ENCODE measurements around the gene DNAAF3.

DNAAF3 gene

DNA sequence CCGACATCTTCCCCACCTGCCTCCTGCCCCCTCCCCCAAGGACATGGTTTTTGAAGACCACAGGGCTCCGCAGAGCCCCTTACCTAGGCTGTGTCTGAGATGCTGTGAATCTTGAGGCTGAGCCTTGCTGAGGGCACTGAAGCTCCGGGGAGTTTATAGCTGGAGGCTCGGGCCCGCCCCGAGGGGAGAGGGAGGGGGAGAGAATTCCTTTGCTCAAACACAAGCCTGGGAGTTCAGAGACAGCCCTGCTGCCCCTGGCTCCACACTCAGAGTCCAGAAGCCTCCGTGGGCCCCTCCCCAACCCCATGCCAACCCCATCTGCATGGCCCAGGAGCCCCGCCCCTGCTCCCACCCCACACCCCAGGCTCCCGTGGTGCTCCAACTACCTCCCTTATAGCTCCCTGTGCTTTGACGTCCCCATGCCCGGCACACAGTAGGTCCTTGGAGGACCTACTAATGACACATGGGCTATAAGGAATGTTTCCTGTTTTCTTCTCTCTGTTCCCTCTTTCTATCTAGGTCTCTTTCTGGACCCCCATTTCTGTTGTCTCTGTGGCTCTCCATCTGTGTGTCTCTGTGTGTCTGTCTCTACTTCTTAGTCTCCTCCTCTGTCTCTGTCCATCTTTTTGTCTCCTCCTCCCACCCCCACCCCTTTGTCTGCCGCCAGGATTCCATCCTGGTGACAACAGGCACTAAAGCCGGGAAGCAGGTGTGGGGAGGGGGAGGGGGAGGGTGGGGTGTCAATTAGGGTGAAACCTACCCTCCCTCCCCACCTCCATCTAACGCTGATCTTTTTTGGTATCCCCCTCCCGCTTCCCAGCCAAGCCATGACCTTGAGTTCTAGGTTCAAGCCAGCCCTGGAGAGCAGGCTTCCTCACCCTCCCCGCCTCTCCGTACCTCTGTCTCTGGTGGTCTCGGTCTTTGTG is 17.1 kb downstream of the DNAAF3 start, which contains the start of gene TNNT1:
Gene TNNT1 (minus strand): TSS at position 129 of the 926 bp plus-strand sequence. CDS start 2,049 bp downstream, outside the sequence.
- Histone ChIP-seq H3K36me3 (ENCODE audit: insufficient read depth, low read length) (peaks cover 11% of the 10 kb centered on the region), H3K9me3 (ENCODE audit: low read depth, low read length) (no peaks in the 10 kb centered on the region; the same call in 1 of the 2 replicates), H3K9ac (ENCODE audit: insufficient read length) (no peak within 1 kb of the TSS), H3K27ac (0 out of 2 replicates have a peak within 1 kb of the TSS, but pooled peaks have one; percentile 5), H3K4me3 (peak within 1 kb of the TSS; percentile 5; the same call in 1 of the 2 replicates)
- TF ChIP-seq EZH2 (IDR thresholded peaks at IDR 0.05) (no peak), FOXP2 (optimal IDR thresholded peaks at IDR 0.05; ENCODE audit: control extremely low read depth, extremely low read length, insufficient read depth) (no peak)
- no peak for DNase-seq (ENCODE audit: low read depth, low spot score)

DNA sequence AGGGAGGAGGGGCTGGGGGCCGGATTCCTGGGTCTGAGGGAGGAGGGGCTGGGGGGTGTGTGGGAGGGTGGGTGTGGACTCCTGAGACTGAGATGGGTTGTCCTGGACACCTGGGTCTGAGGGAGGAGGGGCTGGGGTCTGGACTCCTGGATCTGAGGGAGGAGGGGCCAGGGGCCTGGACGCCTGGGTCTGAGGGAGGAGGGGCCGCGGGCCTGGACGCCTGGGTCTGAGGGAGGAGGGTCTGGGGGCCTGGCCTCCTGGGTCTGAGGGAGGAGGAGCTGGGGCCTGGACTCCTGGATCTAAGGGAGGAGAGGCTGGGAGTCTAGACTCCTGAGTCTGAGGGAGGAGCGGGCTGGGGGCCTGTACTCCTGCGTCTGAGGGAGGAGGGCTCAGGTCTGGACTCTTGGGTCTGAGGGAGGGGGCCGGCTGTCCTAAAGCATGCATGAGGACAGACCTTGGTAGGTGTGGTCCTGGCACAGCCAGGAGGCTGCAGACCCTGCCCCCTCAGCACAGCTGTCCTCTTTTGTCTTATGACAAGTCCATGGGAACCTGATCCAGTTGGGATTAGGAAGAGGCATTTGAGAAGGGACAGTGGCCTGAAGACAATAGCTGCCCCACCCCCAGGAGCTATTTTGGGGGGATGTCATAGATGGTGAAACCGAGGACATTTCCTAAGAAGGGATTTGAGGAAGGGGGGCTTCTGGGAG is 18.7 kb downstream of the DNAAF3 start:
- Histone ChIP-seq H3K9ac (ENCODE audit: insufficient read length) (no peak overlapping the region), H3K4me3 (no peak overlapping the region), H3K9me3 (ENCODE audit: low read depth, low read length) (no peaks in the 10 kb centered on the region; the same call in 1 of the 2 replicates), H3K36me3 (ENCODE audit: insufficient read depth, low read length) (peaks cover 6% of the 10 kb centered on the region), H3K27ac (no peak overlapping the region)
- no peak for DNase-seq (ENCODE audit: low read depth, low spot score)
- TF ChIP-seq FOXP2 (optimal IDR thresholded peaks at IDR 0.05; ENCODE audit: control extremely low read depth, extremely low read length, insufficient read depth) (no peak), EZH2 (IDR thresholded peaks at IDR 0.05) (no peak), POLR2AphosphoS5 (IDR thresholded peaks at IDR 0.05; ENCODE audit: borderline replicate concordance, low read depth, low read length) (no peak)

DNA sequence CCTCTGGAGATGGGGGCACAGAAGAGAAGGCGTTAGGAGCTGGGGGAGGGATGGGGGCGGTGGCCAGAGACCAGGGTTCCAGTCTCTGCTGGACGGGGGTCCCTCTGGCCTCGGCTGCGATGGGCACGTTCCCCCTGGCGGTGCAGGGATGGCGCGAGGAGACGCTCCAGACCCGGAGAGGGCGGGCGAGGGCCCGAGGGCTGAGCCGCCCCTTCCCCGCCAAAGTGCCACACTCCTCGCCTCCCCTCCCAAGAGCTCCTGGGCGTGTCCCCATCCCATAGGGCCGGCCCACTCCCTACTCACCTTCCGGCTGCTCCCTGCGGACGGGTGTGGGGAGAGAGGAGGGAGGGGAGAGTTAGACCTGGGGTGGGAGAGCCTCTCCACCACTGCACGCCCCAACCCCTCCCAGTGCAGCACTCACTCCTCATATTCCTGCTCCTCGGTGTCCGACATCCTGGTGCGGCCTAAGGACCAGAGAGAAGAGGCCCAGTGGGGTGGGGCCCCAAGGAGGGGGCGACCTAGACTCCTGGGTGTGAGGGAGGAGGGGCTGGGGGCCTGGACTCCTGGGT is 19.6 kb downstream of the DNAAF3 start:
- H3K9ac ChIP-seq (ENCODE audit: insufficient read length): peak overlapping the region; percentile 51
- peak overlapping the region; percentile 84 for H3K4me3 ChIP-seq
- no peak overlapping the region for H3K27ac ChIP-seq
- peaks cover 6% of the 10 kb centered on the region for H3K36me3 ChIP-seq (ENCODE audit: insufficient read depth, low read length)
- no peaks in the 10 kb centered on the region for H3K9me3 ChIP-seq (ENCODE audit: low read depth, low read length)
- no peak for DNase-seq (ENCODE audit: low read depth, low spot score)
- TF ChIP-seq POLR2AphosphoS5 (IDR thresholded peaks at IDR 0.05; ENCODE audit: borderline replicate concordance, low read depth, low read length): peak; percentile 57
- TF ChIP-seq EZH2 (IDR thresholded peaks at IDR 0.05): no peak
- no peak for TF ChIP-seq FOXP2 (optimal IDR thresholded peaks at IDR 0.05; ENCODE audit: control extremely low read depth, extremely low read length, insufficient read depth)

DNA sequence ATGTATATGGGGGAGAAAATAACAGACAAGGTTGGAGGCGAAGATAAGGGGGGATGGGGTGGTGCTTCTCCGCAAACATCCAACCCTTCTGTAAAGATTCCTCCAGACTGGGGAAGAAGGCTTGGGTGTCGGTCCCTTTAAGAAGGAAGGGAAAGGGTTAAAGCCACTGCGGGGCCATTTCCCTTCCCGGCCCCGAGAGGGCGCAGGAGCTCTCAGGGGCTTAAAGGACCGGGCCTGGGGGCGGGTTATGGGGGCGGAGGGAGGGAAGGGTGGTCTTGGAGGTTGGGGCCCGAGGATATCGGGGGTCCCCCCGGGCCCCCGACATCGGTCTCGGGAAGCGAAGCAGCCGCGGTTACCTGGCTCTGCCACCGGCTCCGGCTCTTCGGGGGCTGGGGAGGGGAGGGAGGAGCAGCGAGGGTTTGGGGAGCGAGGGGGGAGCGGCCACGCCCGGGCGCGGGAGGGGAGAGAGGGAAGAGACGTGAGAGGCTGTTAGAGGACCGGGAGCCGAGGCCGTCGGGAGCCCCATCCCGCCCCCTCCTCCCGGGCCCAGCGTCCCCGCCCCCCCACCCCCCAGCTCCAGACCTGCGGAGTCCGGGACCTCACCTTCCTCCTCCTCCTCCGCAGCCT is 20.2 kb downstream of the DNAAF3 start:
- Histone ChIP-seq H3K27ac (no peak overlapping the region), H3K9ac (ENCODE audit: insufficient read length) (peak overlapping the region; percentile 51), H3K4me3 (peak overlapping the region; percentile 84), H3K36me3 (ENCODE audit: insufficient read depth, low read length) (peaks cover under 1% of the 10 kb centered on the region), H3K9me3 (ENCODE audit: low read depth, low read length) (no peaks in the 10 kb centered on the region)
- DNase-seq (ENCODE audit: low read depth, low spot score): no peak
- TF ChIP-seq POLR2AphosphoS5 (IDR thresholded peaks at IDR 0.05; ENCODE audit: borderline replicate concordance, low read depth, low read length) (no peak), EZH2 (IDR thresholded peaks at IDR 0.05) (no peak), FOXP2 (optimal IDR thresholded peaks at IDR 0.05; ENCODE audit: control extremely low read depth, extremely low read length, insufficient read depth) (no peak)

DNA sequence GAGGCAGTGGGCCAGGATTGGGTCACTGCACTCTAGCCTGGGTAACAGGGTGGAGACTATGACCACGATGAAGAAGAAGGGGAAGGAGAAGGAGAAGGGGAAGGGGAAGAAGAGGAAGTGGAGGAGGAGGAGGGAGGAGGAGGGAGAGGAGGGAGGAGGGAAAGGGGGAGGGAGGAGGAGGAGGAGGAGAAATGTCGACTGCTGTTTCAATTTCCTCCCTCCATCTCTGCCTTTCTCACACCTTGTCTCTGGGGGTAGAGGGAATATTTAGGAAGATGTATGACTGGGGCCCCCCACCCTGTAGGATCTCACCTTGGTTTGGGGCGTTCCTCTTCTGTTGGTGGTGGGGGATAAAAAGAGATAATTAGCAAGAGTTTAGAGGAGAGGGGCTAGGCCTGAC is 21.2 kb downstream of the DNAAF3 start:
- DNase-seq (ENCODE audit: low read depth, low spot score): no peak
- Histone ChIP-seq H3K9me3 (ENCODE audit: low read depth, low read length) (no peaks in the 10 kb centered on the region), H3K9ac (ENCODE audit: insufficient read length) (no peak overlapping the region), H3K4me3 (no peak overlapping the region; the same call in 1 of the 2 replicates), H3K36me3 (ENCODE audit: insufficient read depth, low read length) (no peaks in the 10 kb centered on the region), H3K27ac (no peak overlapping the region)
- TF ChIP-seq EZH2 (IDR thresholded peaks at IDR 0.05) (no peak), POLR2AphosphoS5 (IDR thresholded peaks at IDR 0.05; ENCODE audit: borderline replicate concordance, low read depth, low read length) (no peak), FOXP2 (optimal IDR thresholded peaks at IDR 0.05; ENCODE audit: control extremely low read depth, extremely low read length, insufficient read depth) (no peak)

DNA sequence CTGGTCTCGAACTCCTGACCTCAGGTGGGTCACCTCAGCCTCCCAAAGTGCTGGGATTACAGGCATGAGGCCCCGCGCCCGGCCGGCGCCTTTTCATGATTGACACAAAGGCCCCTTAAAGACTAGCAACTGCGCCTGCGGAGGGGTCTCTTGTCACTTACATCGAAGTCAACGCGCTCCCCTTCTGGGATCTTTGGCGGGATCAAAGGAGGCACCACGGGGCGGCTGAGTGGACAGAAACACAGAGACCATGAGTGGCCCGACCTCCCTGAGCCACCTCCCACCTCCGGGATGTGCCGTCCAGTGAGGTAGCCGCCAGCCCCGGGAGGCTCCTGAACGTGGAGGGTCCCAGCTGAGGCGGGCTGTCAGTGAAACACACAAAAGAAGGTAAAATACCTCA is 24.7 kb downstream of the DNAAF3 start:
- no peak for DNase-seq (ENCODE audit: low read depth, low spot score)
- TF ChIP-seq POLR2AphosphoS5 (IDR thresholded peaks at IDR 0.05; ENCODE audit: borderline replicate concordance, low read depth, low read length) (no peak), FOXP2 (optimal IDR thresholded peaks at IDR 0.05; ENCODE audit: control extremely low read depth, extremely low read length, insufficient read depth) (no peak), EZH2 (IDR thresholded peaks at IDR 0.05) (no peak)
- H3K9ac ChIP-seq (ENCODE audit: insufficient read length): no peak overlapping the region
- H3K9me3 ChIP-seq (ENCODE audit: low read depth, low read length): no peaks in the 10 kb centered on the region
- H3K27ac ChIP-seq: no peak overlapping the region
- no peaks in the 10 kb centered on the region for H3K36me3 ChIP-seq (ENCODE audit: insufficient read depth, low read length)
- no peak overlapping the region for H3K4me3 ChIP-seq

DNA sequence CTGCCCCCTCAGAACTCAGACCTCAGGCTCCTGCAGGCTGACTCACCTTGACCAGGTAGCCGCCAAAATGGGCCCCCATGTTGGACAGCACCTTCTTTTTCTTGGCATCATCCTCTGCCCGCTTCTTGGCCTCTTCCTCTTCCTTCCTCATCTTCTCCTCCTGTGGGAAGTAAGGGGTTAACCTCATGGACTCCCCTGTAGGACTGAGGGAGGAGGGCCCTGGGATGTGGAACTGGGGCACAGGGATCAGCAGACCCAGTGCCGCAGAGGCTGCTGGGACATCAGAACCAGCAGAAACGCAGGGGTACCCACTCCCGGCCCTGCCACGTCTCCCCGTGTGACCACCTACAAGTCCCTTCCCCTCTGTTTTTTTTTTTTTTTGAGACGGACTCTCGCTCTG is 28.5 kb downstream of the DNAAF3 start:
- no peak for TF ChIP-seq POLR2AphosphoS5 (IDR thresholded peaks at IDR 0.05; ENCODE audit: borderline replicate concordance, low read depth, low read length)
- TF ChIP-seq EZH2 (IDR thresholded peaks at IDR 0.05): no peak
- TF ChIP-seq FOXP2 (optimal IDR thresholded peaks at IDR 0.05; ENCODE audit: control extremely low read depth, extremely low read length, insufficient read depth): no peak

More for the DNA sequence above, 28.5 kb downstream of the DNAAF3 start:
- no peaks in the 10 kb centered on the region for H3K9me3 ChIP-seq (ENCODE audit: low read depth, low read length)
- no peak overlapping the region for H3K4me3 ChIP-seq
- H3K9ac ChIP-seq (ENCODE audit: insufficient read length): no peak overlapping the region
- H3K27ac ChIP-seq: no peak overlapping the region
- DNase-seq (ENCODE audit: low read depth, low spot score): no peak
- no peaks in the 10 kb centered on the region for H3K36me3 ChIP-seq (ENCODE audit: insufficient read depth, low read length)

Data from SK-N-MC (cell line).